Measurements from ENCODE around the gene OPCML.

GRCh38 chr11:132578580-132578979 is 953.7 kb downstream of the OPCML start:
- TF ChIP-seq CTCF (conservative IDR thresholded peaks at IDR 0.05 in 1 of 2, IDR thresholded peaks at IDR 0.05 in 1 of 2; ENCODE audit: low read depth in 1 of 2, low read length in 2 of 2): no peak
- no peak for TF ChIP-seq EZH2 (IDR thresholded peaks at IDR 0.05; ENCODE audit: low read length, missing control alignments)
